Breast epithelium (tissue), 4 donors: ENCODE data around the gene ATP5PO. TPM values are rescaled to one million over a fixed set of nuclear protein-coding genes. Genes with fewer than 3 reads are reported as not detected.

Experiments used
- DNase-seq, 2 donors: peaks; one replicate each; pipeline ENCODE4 v3.0.0-alpha.2; 2019; ENCODE audit warnings: low spot score in 2 of 2
- H3K27ac ChIP-seq, 2 donors: fragments of 200-600 bp; sonication (generic) in 1 of 2; one replicate each; pipeline ENCODE4 v1.5.1; 2016 to 2019; ENCODE audit warnings: mild to moderate bottlenecking in 1 of 2
- H3K27me3 ChIP-seq, 2 donors: fragments of 200-600 bp; sonication (generic) in 1 of 2; one replicate each; pipeline versions ENCODE4 v1.5.1 to v1.6.0; 2017 to 2019; ENCODE audit warnings: control low read depth in 1 of 2, mild to moderate bottlenecking in 1 of 2
- H3K36me3 ChIP-seq: fragments of 200-600 bp; one replicate; pipeline ENCODE4 v1.5.1; 2019
- H3K4me1 ChIP-seq, 2 donors: fragments of 200-600 bp; sonication (generic); one replicate each; pipeline ENCODE4 v1.5.1; 2016 to 2019; ENCODE audit warnings: control low read depth in 1 of 2
- H3K4me3 ChIP-seq, 3 donors: fragments of 200-600 bp; sonication (generic); 1 replicate in 2 of 3; 2 replicates in 1 of 3; pipeline ENCODE4 v1.5.1; 2016 to 2019; ENCODE audit warnings: mild to moderate bottlenecking in 3 of 3, moderate library complexity in 2 of 3
- H3K9me3 ChIP-seq, 2 donors: fragments of 200-600 bp; sonication (generic) in 1 of 2; one replicate each; pipeline ENCODE4 v1.5.1; 2016 to 2019; ENCODE audit warnings: control low read depth in 1 of 2
- CTCF ChIP-seq, 3 donors: fragments of 450-650 bp; IDR thresholded peaks; one replicate each; pipeline ENCODE4 v1.5.1; 2016 to 2017; ENCODE audit warnings: antibody characterized with exemption in 3 of 3, mild to moderate bottlenecking in 3 of 3, moderate library complexity in 3 of 3
- POLR2A ChIP-seq: fragments of 450-650 bp; IDR thresholded peaks from one replicate; pipeline ENCODE4 v1.6.1; 2016; ENCODE audit warnings: antibody characterized with exemption, mild to moderate bottlenecking, moderate library complexity
- POLR2AphosphoS5 ChIP-seq, 3 donors: sonication (generic); formaldehyde crosslinking; IDR thresholded peaks; one replicate each; pipeline ENCODE4 v1.6.1; 2017; ENCODE audit warnings: antibody characterized with exemption in 3 of 3
- intact Hi-C: fragments of 100-400 bp; cut with DNase I; formaldehyde crosslinking; loops from one replicate; pipeline ENCODE4 v1.15.1; 2023; ENCODE audit warnings: low total_unique reads
- total RNA-seq, 3 donors: library from RNA; depleted of rRNA; stranded (reverse); fragments of >200 nt; gene quantifications; one replicate each; pipeline ENCODE4 v1.1.0, GENCODE V29; 2016

Gene ATP5PO, protein sequence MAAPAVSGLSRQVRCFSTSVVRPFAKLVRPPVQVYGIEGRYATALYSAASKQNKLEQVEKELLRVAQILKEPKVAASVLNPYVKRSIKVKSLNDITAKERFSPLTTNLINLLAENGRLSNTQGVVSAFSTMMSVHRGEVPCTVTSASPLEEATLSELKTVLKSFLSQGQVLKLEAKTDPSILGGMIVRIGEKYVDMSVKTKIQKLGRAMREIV
- 100 to 1,000 TPM; 161 to 234 (median 170) TPM for total RNA-seq

DNA sequence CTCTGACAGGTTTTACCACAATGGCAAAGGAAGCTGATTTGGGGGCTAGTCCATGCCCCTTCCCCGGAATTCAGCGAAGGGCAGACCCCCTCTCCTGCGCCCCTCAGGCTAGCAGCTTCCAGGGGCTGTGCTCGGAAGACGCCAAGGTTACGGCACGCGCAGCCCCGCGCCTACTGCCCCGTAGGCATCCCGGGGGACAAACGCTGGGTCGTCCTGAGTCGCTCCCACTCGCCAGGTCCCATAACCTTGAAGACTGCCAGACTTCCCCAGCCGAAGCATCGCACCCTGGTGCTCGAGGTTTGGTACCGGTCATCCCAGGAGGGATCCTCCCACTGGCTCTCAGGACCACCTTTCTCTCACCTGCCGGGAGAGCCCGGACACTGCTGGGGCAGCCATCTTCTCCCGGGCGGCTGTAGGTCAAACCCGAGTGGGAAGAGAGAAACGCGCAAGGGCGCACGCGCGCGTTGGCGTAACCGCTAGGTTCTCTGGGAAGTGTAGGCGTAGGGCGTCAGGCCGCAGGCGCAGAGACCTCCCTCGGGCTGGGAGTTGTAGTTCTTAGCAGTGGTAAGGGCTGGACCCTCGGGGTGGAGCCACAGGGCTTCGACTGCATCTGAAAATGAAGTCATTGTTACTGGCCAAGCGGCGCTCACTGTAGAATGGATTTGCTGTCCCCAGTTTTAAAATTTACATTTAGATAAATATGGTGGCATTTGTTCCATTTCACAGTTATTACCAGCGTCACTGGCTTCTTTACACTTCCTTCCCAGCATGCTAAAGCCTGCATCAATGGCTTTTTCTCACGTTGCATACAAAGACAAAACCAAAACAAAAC is at the start of gene ATP5PO:
TSS of gene ATP5PO (minus strand) at position 437 of the 832 bp plus-strand sequence. CDS start at position 396, 41 bp downstream.
- no peaks in the 10 kb centered on the region for H3K27me3 ChIP-seq
- H3K4me1 ChIP-seq: peaks cover 0 to 11% of the 10 kb centered on the region in 2 donors
- H3K27ac ChIP-seq: peak within 1 kb of the TSS; percentile 88 to 91
- peak; percentile 95 to 96 for DNase-seq
- no peaks in the 10 kb centered on the region for H3K9me3 ChIP-seq
- H3K4me3 ChIP-seq: peak within 1 kb of the TSS; percentile 68 to 94 (median 74)
- peaks cover 7% of the 10 kb centered on the region for H3K36me3 ChIP-seq
- intact Hi-C loops: no loop called here
- TF ChIP-seq POLR2A (peak; percentile 65), POLR2AphosphoS5 (IDR thresholded peaks at IDR 0.05) (peak; percentile 56 to 92 (median 72)), CTCF (IDR thresholded peaks at IDR 0.05) (peak in 1 of 3 donors; percentile 30)

GRCh38 chr21:33964706-33965325 is 49.2 kb upstream of the ATP5PO start:
- peaks cover 0 to 5% of the 10 kb centered on the region in 2 donors for H3K4me1 ChIP-seq
- no peak overlapping the region for H3K27ac ChIP-seq
- H3K9me3 ChIP-seq: peaks cover 0 to 8% of the 10 kb centered on the region in 2 donors
- intact Hi-C loops: no loop called here
- no peaks in the 10 kb centered on the region for H3K27me3 ChIP-seq
- H3K36me3 ChIP-seq: no peaks in the 10 kb centered on the region
- no peak for DNase-seq
- H3K4me3 ChIP-seq: no peak overlapping the region
- no peak for TF ChIP-seq CTCF (IDR thresholded peaks at IDR 0.05)
- no peak for TF ChIP-seq POLR2AphosphoS5 (IDR thresholded peaks at IDR 0.05)
- TF ChIP-seq POLR2A: no peak

DNA sequence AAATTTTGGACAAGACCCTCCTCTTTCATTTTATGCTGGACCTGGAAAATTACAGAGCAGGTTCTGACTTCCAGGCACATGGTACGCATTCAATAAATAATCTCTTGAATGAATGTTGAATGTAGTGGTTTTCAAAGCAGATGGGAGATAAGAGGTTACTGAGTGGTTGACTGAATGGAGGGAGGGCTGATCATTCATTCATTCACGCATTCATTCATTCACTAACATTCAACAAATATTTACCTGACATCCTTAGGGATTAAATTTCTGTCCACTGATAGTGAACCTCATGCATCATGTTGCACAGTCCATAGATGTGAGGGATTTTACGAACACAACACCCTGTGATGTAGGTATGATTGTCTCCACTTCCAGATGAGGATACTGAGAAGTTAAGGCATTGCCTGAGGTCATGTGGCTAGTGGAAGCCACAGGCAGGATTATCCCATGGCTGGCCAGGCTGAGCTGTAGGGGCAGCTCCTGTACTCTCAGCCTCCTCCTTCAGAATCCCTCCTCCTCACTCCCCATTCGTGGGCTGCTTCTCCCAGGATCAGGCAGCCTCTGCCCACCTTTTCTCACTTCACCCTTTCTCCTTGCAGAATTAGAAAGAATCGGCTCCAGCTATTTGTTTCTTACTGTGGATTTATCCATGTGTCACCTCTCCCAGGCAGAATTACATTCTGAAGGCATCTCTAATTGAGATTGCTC is 48.4 kb upstream of the ATP5PO start:
- Histone ChIP-seq H3K9me3 (peaks cover 0 to 15% of the 10 kb centered on the region in 2 donors), H3K27ac (no peak overlapping the region)
- no peak for DNase-seq

GRCh38 chr21:33962290-33962689 is 46.7 kb upstream of the ATP5PO start:
- H3K27me3 ChIP-seq: no peaks in the 10 kb centered on the region
- DNase-seq: no peak
- no peak overlapping the region for H3K4me3 ChIP-seq
- H3K36me3 ChIP-seq: no peaks in the 10 kb centered on the region
- TF ChIP-seq POLR2AphosphoS5 (IDR thresholded peaks at IDR 0.05): no peak
- no peak for TF ChIP-seq CTCF (IDR thresholded peaks at IDR 0.05)
- TF ChIP-seq POLR2A: no peak
- H3K4me1 ChIP-seq: no peaks in the 10 kb centered on the region
- H3K9me3 ChIP-seq: peaks cover 0 to 15% of the 10 kb centered on the region in 2 donors
- intact Hi-C loops: no loop called here
- no peak overlapping the region for H3K27ac ChIP-seq

More for the DNA sequence above, 48.4 kb upstream of the ATP5PO start:
- intact Hi-C loops: no loop called here
- peaks cover 0 to under 1% of the 10 kb centered on the region in 2 donors for H3K4me1 ChIP-seq
- no peaks in the 10 kb centered on the region for H3K27me3 ChIP-seq
- no peak overlapping the region for H3K4me3 ChIP-seq
- H3K36me3 ChIP-seq: no peaks in the 10 kb centered on the region
- TF ChIP-seq POLR2AphosphoS5 (IDR thresholded peaks at IDR 0.05): no peak
- TF ChIP-seq CTCF (IDR thresholded peaks at IDR 0.05): no peak
- no peak for TF ChIP-seq POLR2A
